ENCODE results near the gene KRTAP5-3. TPM values are rescaled to one million over a fixed set of nuclear protein-coding genes. Genes with fewer than 3 reads are reported as not detected.
"Not testable (repeated sequence)": the region's sequence is repeated elsewhere in the genome, so short reads cannot be mapped to it uniquely, and the experiment has no call there.

KRTAP5-3 gene
- total RNA-seq, 4 donors from 2014 or later: not detected

DNA sequence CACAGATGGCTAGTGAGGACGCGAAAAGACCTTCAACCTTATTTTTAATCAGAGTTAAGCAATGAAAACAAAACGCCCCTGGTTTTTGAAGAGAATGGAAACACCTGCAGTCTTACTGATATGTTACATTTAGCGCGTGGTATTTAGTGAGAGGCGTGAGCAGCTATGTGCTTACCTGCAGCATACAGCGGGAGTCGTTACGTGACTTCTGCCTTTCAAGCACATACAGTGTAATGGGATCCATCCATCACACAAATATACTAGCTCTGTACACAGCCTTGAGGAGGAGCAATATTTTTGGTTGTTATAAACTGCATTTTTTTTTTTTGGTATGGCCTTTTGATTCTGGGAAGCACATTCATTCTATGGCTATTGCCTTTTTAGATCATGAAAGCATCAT is 15.6 kb downstream of the KRTAP5-3 start:
- H3K27ac ChIP-seq: no peak overlapping the region
- H3K27me3 ChIP-seq: peaks cover 0 to 22% of the 10 kb centered on the region in 2 donors
- no peaks in the 10 kb centered on the region for H3K4me1 ChIP-seq
- TF ChIP-seq POLR2A (IDR thresholded peaks at IDR 0.05): no peak
- no peak for TF ChIP-seq EP300 (IDR thresholded peaks at IDR 0.05)
- TF ChIP-seq, protein P1, sequence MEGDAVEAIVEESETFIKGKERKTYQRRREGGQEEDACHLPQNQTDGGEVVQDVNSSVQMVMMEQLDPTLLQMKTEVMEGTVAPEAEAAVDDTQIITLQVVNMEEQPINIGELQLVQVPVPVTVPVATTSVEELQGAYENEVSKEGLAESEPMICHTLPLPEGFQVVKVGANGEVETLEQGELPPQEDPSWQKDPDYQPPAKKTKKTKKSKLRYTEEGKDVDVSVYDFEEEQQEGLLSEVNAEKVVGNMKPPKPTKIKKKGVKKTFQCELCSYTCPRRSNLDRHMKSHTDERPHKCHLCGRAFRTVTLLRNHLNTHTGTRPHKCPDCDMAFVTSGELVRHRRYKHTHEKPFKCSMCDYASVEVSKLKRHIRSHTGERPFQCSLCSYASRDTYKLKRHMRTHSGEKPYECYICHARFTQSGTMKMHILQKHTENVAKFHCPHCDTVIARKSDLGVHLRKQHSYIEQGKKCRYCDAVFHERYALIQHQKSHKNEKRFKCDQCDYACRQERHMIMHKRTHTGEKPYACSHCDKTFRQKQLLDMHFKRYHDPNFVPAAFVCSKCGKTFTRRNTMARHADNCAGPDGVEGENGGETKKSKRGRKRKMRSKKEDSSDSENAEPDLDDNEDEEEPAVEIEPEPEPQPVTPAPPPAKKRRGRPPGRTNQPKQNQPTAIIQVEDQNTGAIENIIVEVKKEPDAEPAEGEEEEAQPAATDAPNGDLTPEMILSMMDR (IDR thresholded peaks at IDR 0.05): no peak
- H3K36me3 ChIP-seq: no peaks in the 10 kb centered on the region
- DNase-seq (ENCODE audit: low spot score in 2 of 2): no peak
- WGBS, 2 donors: 81 to 83% methylated on average over 9 of the region's 9 CpGs
- no peaks in the 10 kb centered on the region for H3K9me3 ChIP-seq
- no peak overlapping the region for H3K4me3 ChIP-seq

DNA sequence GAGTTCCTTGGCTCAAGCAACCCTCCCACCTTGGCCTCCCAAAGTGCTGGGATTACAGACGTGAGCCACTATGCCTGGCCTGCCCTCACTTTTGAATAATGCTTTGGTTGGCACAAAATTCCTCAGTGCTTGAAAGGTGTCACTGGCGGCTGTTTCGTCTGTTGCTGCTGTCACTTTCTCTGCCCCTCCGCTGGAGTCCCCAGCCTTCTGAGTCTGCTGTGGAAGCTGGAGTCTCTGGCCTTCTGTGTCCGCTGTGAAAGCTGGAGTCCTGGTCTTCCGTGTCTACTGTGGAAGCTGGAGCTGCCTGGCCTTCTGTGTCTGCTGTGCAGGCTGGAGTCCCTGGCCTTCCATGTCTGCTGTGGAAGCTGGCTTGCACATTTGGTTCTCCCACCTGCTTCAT is 18.3 kb downstream of the KRTAP5-3 start:
- 86 to 93% methylated on average over 6 of the region's 6 CpGs for WGBS, 2 donors
- H3K4me1 ChIP-seq: no peaks in the 10 kb centered on the region
- H3K9me3 ChIP-seq: no peaks in the 10 kb centered on the region
- H3K4me3 ChIP-seq: no peak overlapping the region
- H3K27me3 ChIP-seq: peaks cover 0 to 12% of the 10 kb centered on the region in 2 donors
- H3K27ac ChIP-seq: no peak overlapping the region
- no peaks in the 10 kb centered on the region for H3K36me3 ChIP-seq
- TF ChIP-seq POLR2A (IDR thresholded peaks at IDR 0.05): no peak
- TF ChIP-seq EP300 (IDR thresholded peaks at IDR 0.05): no peak
- no peak for DNase-seq (ENCODE audit: low spot score in 2 of 2)

DNA sequence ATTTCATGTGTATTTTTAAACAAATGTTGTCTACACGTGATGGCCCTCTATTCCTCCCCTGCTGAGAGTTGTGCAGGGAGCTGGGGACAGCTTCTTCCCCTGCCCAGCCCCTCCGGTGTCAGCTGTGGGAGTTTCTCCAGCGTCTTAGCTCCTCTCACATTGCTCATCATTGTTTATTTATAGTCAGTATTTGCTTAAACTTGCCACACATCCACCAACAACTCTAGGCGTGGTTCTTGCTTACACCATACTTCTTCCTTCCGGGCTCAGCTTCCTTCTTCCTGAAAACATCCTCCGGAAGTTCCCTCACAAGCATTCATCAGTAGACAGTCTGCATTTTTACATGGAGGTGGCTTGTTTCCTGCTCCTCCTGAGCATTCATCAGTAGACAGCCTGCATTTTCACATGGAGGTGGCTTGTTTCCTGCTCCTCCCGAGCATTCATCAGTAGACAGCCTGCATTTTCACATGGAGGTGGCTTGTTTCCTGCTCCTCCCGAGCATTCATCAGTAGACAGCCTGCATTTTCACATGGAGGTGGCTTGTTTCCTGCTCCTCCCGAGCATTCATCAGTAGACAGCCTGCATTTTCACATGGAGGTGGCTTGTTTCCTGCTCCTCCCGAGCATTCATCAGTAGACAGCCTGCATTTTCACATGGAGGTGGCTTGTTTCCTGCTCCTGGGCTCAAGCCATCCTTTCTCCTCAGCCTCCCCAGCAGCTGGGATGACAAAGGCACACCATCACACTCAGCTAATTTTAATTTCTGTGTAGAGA is 18.9 kb downstream of the KRTAP5-3 start:
- WGBS, 2 donors: 34 to 38% methylated on average over 8 of the region's 10 CpGs
- not testable (repeated sequence) for H3K36me3 ChIP-seq; H3K4me3 ChIP-seq; H3K9me3 ChIP-seq; DNase-seq (ENCODE audit: low spot score in 2 of 2); H3K4me1 ChIP-seq; H3K27ac ChIP-seq
- peaks cover 0 to 12% of the 10 kb centered on the region in 2 donors for H3K27me3 ChIP-seq
- peak in 1 of 2 donors; percentile 64 for TF ChIP-seq EP300 (IDR thresholded peaks at IDR 0.05)

DNA sequence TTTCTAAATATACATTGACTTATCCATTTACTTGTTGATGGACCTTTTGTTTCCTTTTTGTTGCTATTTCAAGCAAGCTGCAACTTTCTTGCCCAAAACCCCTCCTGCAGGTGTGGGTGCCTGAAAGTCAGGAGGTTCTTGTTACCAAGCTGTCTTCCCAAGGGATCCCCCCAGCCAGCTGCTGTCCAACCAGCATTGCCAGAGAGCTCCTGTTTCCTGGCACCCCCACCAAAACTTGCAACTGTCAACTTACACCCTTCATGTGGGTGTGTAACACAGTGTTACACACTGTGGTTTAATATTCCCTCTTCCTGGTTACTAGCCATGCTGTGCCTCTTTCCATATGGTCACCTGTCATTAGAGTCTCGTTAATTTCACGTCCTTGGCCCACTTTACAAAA is 21.6 kb downstream of the KRTAP5-3 start:
- no peaks in the 10 kb centered on the region for H3K9me3 ChIP-seq
- no peak overlapping the region for H3K4me3 ChIP-seq
- H3K4me1 ChIP-seq: no peaks in the 10 kb centered on the region
- WGBS, 2 donors: 65 to 80% methylated on average over 2 of the region's 2 CpGs
- H3K27ac ChIP-seq: no peak overlapping the region
- TF ChIP-seq POLR2A (IDR thresholded peaks at IDR 0.05) (no peak), EP300 (IDR thresholded peaks at IDR 0.05) (no peak)
- TF ChIP-seq, protein P1 (IDR thresholded peaks at IDR 0.05): no peak
- H3K36me3 ChIP-seq: no peaks in the 10 kb centered on the region
- no peak for DNase-seq (ENCODE audit: low spot score in 2 of 2)
- peaks cover 0 to 11% of the 10 kb centered on the region in 2 donors for H3K27me3 ChIP-seq

DNA sequence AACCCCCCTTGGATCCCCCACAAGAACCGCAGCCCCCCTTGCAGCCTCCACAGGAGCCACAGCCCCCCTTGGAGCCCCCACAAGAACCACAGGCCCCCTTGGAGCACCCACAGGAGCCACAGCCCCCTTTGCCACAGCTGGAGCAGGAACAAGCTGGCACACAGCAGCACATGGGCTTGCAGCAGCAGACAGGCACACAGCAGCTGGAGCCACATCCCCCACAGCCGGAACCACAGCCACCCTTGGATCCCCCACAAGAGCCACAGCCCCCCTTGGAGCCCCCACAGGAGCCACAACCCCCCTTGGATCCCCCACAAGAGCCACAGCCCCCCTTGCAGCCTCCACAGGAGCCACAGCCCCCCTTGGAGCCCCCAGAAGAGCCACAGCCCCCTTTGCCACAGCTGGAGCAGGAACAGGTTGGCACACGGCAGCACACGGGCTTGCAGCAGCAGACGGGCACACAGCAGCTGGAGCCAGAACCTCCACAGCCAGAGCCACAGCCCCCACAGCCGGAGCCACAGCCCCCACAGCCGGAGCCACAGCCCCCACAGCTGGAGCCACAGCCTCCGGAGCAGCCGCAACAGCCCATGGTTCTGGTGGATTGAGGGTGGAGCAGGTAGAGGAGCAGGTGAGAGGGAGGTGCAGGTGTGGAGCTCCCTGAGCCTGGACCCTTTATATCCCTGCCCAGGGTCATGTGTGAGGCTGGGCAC is 23.4 kb downstream of the KRTAP5-3 start, which contains the start of gene KRTAP5-1:
Gene KRTAP5-1 (minus strand): TSS at position 623 of the 710 bp plus-strand sequence. CDS start 34 bp downstream, at position 589.
- 52 to 73% methylated on average over 5 to 7 of the region's 9 CpGs for WGBS, 2 donors
- not testable (repeated sequence) for DNase-seq (ENCODE audit: low spot score in 2 of 2); H3K4me1 ChIP-seq; H3K4me3 ChIP-seq; H3K27ac ChIP-seq; H3K36me3 ChIP-seq; H3K9me3 ChIP-seq
- H3K27me3 ChIP-seq: peaks cover 0 to 11% of the 10 kb centered on the region in 2 donors

DNA sequence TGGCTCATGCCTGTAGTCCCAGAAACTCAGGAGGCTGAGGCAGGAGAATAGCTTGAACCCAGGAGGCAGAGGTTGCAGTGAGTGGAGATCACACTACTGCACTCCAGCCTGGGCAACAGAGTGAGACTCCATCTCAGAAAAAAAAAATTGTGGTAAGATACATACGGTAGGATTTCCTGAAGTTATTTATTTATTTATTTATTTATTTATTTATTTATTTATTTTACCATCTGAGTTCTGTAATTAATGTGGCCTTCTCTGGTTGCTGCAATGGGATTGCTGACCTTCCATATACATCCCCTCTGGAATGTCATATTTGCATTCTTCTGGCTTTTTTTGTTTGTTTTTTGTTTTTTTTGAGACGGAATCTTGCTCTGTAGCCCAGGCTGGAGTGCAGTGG is 25.4 kb downstream of the KRTAP5-3 start:
- H3K36me3 ChIP-seq; H3K4me1 ChIP-seq; DNase-seq (ENCODE audit: low spot score in 2 of 2); H3K27ac ChIP-seq; H3K4me3 ChIP-seq: not testable (repeated sequence)
- peaks cover 0 to 10% (median 0%) of the 10 kb centered on the region in 4 donors for H3K9me3 ChIP-seq
- 65 to 69% methylated on average over 2 of the region's 2 CpGs for WGBS, 2 donors
- H3K27me3 ChIP-seq: peaks cover 0 to 11% of the 10 kb centered on the region in 2 donors

DNA sequence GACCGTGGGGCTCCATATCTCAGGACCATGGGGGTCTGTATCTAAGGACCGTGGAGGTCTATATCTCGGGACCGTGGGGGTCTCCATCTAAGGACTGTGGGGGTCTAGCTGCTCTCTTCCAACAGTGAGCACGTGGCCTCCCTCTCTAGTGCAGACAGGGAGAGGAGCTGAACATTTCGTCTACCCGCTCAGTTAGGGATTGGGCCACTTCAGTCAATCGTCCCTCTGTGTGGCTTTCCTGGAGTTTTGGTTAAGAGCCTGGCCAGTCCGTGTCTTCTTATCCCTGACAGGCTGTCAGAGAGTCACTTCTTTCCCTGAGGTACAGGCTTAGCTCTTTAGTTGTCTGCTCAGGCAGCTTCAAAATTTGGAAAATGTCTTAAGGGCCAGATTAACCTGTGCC is 26.3 kb downstream of the KRTAP5-3 start:
- Histone ChIP-seq H3K9me3 (peaks cover 0 to 14% (median 0%) of the 10 kb centered on the region in 4 donors), H3K27ac (no peak overlapping the region), H3K4me3 (no peak overlapping the region), H3K36me3 (no peaks in the 10 kb centered on the region), H3K27me3 (peaks cover 0 to 11% of the 10 kb centered on the region in 2 donors), H3K4me1 (no peaks in the 10 kb centered on the region)
- 83 to 87% methylated on average over 8 to 9 of the region's 9 CpGs for WGBS, 2 donors
- TF ChIP-seq EP300 (IDR thresholded peaks at IDR 0.05) (no peak), POLR2A (IDR thresholded peaks at IDR 0.05) (no peak)
- TF ChIP-seq, protein P1 (IDR thresholded peaks at IDR 0.05): no peak
- no peak for DNase-seq (ENCODE audit: low spot score in 2 of 2)
